NCI-H1048 (cell line): ENCODE results near the gene LRRC9.
"Not testable (repeated sequence)": the region's sequence is repeated elsewhere in the genome, so short reads cannot be mapped to it uniquely, and the experiment has no call there.

ENCODE experiments used
- DNase-seq: peaks from one replicate; lab custom pipeline; 2025; lab: John Stamatoyannopoulos, UW

The LRRC9 gene

GRCh38 chr14:59957890-59958289, 37.9 kb downstream of the LRRC9 start:
- not testable (repeated sequence) for DNase-seq

DNA sequence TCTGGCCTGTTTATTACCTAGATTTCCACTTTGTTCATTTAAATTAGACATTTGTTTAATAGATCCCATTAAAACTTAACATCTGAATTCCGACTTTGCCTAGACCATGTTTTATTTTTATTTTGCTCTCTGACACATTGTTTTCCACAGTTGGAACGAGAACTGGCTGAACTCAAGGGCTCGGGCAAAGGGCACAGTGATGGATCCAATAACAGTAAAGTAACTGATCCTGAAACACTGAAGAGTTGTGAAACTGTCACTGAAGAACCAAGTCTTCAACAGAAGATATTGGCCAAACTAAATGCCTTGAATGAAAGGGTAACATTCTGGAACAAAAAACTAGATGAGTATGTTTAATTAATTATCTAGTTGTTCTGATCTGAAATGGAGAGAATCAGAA, 39.7 kb downstream of the LRRC9 start:
- DNase-seq, result no peak

DNA sequence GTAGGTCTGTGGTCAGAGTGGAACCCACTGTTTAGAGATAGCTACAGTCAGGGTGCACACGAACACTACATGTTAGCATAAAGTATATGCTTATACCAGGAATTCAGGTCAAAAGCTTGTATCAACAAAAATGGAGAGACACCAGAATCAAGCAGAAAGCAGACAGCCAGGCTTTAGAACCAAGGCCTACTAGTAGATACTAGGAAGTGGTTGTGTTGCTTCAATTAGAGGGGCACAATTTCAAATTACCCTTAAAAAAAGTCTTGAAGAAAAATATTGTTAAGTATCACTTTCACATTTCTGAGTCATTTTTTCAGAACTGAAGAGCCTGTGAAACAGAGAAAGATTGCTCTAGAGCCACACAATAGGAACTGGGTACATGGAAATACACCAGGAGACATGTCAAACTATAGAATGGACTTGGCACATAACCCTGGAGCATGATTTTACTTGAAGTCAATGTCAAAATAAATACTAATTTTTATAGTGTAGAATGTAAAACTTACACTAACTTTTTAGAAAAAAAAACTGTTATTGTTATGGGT, 41.6 kb downstream of the LRRC9 start:
- no peak for DNase-seq

DNA sequence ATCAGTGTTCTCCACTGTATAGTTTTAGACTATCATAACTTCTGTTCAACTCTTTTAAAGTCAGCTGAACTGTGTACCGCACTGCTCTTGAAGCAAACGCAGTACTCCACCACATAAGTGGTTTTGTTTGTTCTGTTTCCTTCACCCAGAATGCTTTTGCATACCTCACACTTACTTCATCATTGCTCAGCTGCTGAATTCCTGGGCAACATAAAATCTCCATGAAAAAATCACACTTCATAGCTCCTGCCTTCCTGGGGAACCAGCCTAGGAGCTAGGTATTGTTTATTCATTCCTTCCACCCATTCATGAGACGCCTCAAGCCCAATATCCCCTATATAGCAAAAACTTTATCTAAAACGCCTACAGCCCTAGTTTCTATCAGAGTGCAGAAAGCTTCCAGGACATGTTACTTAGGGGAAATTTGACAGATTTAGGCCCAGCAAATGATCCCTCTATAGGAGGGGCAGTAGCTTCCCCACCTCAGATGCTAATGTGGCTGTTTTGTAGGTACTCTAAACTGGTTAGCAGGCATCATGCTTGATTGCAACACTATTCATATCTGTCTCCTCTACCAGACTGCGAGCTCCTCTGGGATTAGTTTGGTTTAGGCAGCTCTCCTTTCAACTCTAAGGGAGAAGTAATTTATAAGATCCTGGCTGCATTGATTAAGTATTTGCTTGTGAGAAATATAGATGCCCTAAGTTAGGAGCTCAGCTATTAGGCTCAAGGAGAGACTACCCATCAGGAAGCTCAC, 44.5 kb downstream of the LRRC9 start:
- no peak for DNase-seq

- no peak for DNase-seq
Observed at GRCh38 chr14:59969319-59969718, 49.4 kb downstream of the LRRC9 start.

GRCh38 chr14:59981564-59981963, 61.6 kb downstream of the LRRC9 start:
- DNase-seq, result no peak

DNA sequence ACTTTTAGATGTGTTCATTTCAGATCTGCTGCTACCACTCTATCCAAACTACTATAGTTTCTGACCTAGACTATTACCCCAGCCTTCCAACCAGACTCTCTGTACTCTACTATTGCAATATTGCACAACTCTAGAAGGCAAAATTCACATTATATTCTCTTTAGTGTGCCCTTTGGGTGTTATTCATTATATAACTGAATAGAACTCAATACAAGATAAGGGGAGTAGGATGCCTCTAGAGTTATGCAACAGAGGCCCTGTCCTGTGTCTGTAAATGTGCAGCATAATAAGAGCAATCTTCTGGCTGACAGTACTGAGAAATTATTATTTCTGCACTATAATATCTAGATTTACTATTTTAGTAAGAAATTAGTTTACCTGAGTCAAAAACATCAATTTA, 63.1 kb downstream of the LRRC9 start:
- no peak for DNase-seq

DNA sequence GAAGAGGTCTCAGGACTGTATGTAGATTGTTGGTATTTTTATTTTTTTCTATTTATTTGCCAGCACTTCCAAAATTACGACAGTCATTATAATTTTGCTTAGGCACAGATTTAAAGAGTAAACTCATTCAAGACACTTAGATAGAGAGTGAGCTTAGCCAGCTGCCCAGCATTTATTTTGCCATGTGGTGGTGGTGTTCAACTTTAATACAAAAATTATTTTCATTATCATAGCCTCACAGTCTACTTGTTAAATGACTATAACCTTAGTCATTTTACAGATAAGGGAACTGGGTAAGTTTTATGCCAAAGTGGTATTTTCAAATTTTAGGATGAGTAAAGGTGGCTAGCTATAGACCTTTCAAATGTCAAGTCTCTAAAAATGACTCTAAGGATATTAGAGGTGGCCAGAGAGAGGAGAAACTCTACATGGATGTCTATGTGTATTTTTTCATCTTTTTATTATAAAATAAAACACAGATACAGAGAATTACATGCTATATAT, 66.7 kb downstream of the LRRC9 start:
- no peak for DNase-seq

- DNase-seq, result no peak
Observed at GRCh38 chr14:59997449-59997848, 77.5 kb downstream of the LRRC9 start.

DNA sequence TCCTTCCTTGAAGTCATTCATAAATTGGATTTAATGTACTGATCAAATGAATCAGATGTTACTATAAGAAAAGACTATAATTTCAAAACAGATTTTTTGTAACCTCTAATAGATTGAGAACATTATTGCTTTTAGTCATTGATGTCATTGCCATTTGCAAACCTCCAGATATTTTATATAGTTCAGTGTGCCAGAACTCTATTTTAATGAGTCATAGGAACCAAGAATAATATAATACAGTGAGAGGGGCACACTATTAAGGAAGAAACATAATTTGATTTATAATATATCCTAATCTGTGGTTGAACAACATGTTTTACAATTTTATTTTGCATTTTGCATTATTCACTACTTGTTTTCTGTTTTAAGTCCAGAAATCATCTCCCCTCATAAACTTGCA, 78.0 kb downstream of the LRRC9 start:
- DNase-seq, result no peak

DNA sequence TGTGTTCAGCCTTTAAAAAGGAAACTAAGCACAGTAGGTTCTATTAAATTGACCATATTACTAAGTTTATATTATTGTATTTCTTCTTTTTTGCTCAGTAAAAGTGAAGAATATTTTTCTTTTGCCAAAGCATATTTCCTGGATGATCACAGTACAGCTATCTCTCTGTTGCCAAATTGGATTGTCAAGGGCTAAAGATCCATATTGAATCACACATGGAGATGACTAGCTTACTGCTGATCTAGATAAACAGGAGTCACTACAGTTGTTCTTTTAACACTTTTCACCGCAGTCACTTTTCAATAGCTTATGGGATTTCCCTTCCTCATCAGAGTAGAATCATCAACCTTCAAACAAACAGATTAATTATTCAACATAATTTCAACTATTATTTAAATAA, 78.6 kb downstream of the LRRC9 start:
- no peak for DNase-seq

- no peak for DNase-seq
Observed at GRCh38 chr14:60002819-60003492, 83.0 kb downstream of the LRRC9 start.

DNA sequence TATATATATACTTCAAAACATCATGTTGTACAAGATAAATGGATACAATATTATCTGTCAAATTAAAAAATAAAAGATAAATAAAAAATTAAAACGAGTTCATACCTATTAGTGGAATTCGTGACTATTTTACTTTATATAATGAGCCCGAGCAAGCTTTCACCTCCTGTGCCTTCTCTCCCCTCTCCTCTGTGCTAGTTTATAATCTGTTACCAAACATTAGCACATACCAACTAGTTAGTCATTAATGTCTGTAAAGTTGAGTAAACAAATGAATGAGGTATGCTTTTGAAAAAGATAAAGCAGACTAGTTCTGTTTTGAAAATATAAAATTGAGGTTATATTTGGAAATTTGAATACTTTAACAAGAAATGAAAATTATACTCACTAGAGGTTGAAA, 84.0 kb downstream of the LRRC9 start:
- DNase-seq, result no peak

GRCh38 chr14:60008042-60008441, 88.1 kb downstream of the LRRC9 start:
- DNase-seq, result no peak

GRCh38 chr14:60010263-60010662, 90.3 kb downstream of the LRRC9 start:
- not testable (repeated sequence) for DNase-seq

DNA sequence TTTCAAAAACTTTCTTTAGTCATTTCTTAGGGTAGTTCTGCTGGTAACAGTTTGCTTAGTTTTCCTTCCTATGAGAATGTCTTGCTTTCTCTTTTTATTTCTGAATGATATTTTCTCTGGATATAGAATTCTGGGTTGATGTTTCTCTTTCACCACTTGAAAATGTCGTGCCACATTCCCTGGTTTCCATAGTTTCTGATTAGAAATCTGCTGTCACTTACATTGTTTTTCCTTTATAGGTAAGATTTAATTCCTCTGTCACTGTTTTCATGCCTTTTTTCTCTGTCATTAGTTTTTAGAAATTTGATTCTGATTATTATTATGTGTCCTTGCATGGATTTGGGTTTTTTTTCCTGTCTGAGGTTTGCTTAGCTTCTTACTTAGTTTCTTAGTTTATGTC, 94.5 kb downstream of the LRRC9 start:
- no peak for DNase-seq

DNA sequence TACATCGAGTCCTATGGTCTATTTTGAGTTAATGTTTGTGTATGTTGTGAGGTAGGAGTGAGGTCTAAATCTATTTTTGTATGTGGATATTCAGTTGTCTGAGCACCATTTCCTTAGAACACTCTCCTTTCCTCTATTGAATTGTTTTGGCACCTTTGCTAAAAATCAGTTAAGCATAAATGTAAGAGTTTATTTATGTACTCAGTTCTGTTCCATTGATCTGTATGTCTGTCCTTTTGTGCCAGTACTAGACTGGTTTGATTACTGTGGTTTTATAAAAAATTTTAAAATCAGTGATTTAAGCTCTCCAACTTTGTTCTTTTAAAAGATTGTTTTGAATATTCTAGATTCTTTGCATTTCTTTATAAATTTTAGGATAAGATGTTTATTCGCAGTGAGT, 101.7 kb downstream of the LRRC9 start:
- DNase-seq, result no peak

GRCh38 chr14:60025571-60025970, 105.6 kb downstream of the LRRC9 start:
- DNase-seq, result no peak

GRCh38 chr14:60035177-60035576, 115.2 kb downstream of the LRRC9 start:
- DNase-seq, result no peak

DNA sequence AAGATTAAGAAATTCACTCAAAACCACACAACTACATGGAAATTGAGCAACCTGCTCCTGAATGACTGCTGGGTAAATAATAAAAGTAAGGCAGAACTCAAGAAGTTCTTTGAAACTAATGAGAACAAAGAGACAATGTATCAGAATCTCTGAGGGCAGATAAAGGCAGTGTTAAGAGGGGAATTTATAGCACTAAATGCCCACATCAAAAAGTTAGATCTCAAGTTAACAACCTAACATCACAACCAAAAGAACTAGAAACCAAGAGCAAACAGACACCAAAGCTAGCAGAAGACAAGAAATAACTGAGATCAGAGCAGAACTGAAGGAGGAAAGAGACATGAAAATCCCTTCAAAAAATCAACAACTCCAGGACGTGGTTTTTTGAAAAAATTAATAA, 128.0 kb downstream of the LRRC9 start:
- DNase-seq, result not testable (repeated sequence)

GRCh38 chr14:60051721-60052221, 131.8 kb downstream of the LRRC9 start:
- DNase-seq, result no peak

DNA sequence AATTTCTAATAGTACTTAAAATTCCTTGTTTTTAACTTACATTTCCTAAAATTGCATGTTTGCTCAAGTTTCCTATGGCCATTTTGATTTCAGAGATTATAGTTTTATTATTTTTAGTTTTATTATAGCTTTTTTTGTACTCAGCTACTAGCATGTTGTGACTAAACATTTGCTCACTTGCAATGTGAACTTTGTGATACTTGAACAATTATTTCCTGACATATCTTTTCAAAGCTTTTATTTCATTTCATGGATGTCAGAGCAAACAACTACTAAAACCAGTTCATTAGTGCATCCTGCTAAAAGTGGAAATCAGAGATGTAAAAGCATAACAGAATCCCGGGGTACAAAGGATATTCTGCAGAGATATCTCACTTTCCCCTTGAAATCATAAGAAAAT, 138.1 kb downstream of the LRRC9 start:
- DNase-seq, result no peak

GRCh38 chr14:60061371-60061770, 141.4 kb downstream of the LRRC9 start:
- DNase-seq, result no peak
